ENCODE data around the gene OSBPL3. TPM values are rescaled to one million over a fixed set of nuclear protein-coding genes. Genes with fewer than 3 reads are reported as not detected.

The OSBPL3 gene
- 31.0 and 34.6 TPM in 2 replicates for total RNA-seq

GRCh38 chr7:24979863-24980533, at the start of gene OSBPL3:
Gene OSBPL3 (minus strand): TSS chr7:24980178. CDS start chr7:24892472, 87,706 bp downstream.

GRCh38 chr7:24757353-24758275, 222.4 kb downstream of the OSBPL3 start, which contains the start of gene GSDME:
Gene GSDME (minus strand): TSS chr7:24757464. CDS start chr7:24749774, 7,690 bp downstream.

Other genes with a start within 250 kb of the OSBPL3 start
- gene GSDME, start 222.7 kb downstream of the OSBPL3 start, total RNA-seq = 13.1 and 17.1 TPM in 2 replicates
- gene CYCS, start 145.1 kb upstream of the OSBPL3 start, total RNA-seq = 28.1 and 49.6 TPM in 2 replicates
- not detected in 2 replicates for gene NPVF, start 248.3 kb upstream of the OSBPL3 start, total RNA-seq

Data from vein endothelial cell (primary cell).